ENCODE measurements around the gene RAB6D.
"Not testable (repeated sequence)": the region's sequence is repeated elsewhere in the genome, so short reads cannot be mapped to it uniquely, and the experiment has no call there.

RAB6D gene

DNA sequence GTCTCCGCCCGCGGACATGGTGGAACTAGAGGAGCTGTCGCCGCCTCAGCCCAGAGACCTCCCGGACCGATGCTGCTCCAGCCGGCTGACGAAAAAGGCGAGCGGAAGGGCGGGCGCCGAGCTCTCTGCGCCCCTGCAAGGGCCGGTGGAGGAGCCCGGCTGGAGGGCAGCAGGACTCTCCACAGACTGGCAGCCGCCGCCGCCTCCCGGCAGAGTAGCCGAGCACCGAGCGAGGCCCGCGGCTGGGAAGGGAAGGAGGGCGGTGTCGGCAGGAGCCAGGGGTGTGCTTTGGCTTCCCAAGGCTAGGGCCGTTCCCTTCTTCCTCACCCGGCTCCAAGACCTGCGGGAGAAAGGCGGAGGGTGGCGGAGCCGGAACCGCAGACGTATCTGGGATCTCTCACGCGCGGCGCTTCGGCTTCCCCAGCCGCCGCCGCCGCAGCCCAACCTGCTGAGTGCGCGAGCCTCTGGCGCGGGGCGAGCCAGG lies at the start of gene RAB6D:
Gene RAB6D (minus strand): TSS at position 466 of the 484 bp plus-strand sequence. CDS start 448 bp downstream, at position 18.
- DNase-seq (ENCODE audit: low read depth), result peak; percentile 7

DNA sequence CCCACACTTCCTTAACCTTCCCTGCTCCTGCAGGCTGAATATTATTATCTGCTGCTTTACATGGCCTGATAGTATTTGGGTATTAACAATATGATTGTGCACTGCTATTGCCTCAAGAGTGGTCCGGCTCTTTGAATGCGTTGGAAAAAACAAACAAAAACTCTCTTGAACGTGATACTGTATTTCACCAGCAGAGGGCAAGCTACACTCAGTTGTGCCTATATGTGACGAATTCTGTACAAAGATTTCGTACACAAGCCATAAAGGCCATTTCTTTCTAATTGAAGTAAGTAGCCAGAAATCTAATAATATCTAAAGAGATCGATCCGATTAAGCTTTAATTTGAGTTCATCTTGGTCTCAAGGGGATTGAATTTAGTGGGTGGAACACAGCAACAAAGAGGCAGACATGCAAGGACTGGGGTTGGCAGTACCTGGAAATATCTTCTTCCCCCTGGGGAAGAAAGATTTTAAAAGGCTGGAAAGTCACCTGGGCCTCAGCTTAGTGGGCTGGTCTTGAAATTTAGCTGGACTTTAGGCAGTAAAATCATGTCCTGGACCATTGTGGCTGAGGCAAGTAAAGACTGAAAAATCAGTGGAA lies 49.3 kb upstream of the RAB6D start:
- DNase-seq (ENCODE audit: low read depth), result peak; percentile 59

- no peak for DNase-seq (ENCODE audit: low read depth)
These were observed 46.2 kb upstream of the RAB6D start for GRCh38 chr2:131410173-131410572.

GRCh38 chr2:131408778-131409177 lies 44.8 kb upstream of the RAB6D start:
- no peak for DNase-seq (ENCODE audit: low read depth)

DNA sequence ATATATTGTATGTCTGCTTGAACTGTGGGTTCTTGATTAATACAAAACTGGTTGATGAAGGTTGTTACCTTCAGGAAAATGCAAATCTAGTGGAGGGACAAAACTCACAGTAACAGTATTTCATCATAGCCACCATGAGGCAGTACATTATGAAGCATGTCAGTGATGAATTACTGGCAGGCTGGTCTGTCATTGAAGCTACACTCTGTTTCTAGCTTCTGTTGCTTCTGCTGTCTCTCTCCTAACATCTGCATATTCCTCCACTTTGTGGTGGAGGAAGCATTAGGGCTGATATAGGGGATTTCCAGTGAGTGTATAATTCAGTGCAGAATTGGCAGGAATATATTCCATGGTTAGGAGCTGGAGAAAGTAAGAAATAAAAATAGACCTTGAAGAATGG lies 44.2 kb upstream of the RAB6D start:
- no peak for DNase-seq (ENCODE audit: low read depth)

GRCh38 chr2:131404753-131405152 lies 40.8 kb upstream of the RAB6D start:
- no peak for DNase-seq (ENCODE audit: low read depth)

DNA sequence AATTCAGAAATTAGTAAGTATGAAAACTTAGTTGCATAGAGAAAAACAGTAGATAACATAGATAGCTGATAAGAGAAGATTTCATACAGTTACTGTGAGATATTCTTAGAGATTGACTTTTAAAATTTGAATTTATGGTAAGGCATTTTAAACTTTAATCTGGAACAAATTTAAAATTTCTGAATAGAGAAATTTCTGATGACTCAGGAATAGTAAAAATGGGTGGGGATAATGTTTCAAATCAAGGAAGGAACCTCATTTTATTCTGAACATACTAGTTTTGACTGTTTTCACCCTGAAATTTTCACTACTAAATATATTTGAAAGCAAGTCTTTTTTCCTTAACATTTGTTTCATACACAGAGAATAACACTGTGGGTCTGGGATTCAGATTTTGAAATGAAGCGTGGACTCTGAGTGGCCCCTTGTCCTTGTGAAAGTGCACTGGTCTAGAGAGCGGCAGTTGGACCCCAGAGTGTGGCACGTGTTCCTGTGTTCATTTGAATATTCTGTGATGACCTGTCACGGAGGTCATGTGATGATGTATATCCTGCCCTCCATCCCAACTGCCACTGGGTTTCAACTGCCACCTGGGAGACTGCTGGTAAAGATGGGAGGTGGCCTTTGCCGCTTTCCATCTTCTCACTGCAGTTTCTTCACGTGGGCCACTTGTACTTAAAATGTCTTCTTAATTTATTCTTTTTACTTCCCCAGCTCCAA lies 38.5 kb upstream of the RAB6D start:
- no peak for DNase-seq (ENCODE audit: low read depth)

GRCh38 chr2:131400849-131401248 lies 36.9 kb upstream of the RAB6D start:
- DNase-seq (ENCODE audit: low read depth), result no peak

DNA sequence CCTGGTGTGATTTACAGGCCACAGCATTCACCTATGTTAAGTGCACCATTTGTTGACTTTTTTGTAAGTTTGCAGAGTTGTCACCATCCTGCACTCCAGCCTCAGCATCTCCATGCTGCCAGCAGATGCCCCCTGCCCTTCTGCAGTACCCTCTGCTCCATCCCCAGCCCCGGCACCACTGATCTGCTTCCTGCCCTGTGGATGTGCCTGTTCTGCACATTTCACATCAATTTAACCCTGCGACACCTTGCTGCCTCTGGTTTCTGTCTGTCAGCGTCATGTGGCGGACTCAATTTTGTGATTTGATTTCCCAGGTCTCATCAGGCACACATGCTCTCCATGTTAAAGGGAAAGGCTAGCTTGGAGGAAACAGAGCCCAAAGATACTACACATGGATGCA lies 36.5 kb upstream of the RAB6D start:
- not testable (repeated sequence) for DNase-seq (ENCODE audit: low read depth)

GRCh38 chr2:131396209-131396608 lies 32.2 kb upstream of the RAB6D start:
- not testable (repeated sequence) for DNase-seq (ENCODE audit: low read depth)

DNA sequence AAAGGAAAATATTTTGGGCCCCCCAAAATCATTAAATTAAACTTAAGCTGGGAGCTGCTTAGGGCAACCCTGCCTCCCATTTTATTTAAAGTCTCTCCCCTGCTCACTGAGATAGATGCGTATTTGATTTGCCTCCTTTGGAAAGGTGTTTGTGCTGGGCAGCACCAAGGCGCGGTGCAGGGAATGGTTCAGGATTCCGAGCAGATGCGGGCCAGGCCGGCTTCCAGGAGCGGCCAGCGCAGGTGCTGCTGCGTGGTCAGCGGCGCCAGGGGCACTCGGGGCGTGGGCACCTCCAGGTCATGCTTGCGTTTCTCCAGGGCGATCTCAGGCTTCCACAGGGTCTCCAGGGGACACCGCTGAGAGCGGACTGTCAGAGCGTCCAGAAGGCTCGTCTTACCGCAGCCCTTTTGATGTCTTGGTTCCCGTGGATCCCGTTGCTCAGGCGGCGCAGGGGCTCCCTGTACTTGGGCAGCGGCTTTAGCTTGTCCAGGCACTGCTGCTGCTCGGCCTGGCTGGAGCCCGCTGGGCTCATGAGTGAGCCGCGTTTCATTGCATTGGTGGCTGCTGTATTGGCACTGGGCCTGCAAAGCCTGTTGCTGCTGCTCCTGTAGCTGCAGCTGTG lies 31.2 kb upstream of the RAB6D start:
- not testable (repeated sequence) for DNase-seq (ENCODE audit: low read depth)

DNA sequence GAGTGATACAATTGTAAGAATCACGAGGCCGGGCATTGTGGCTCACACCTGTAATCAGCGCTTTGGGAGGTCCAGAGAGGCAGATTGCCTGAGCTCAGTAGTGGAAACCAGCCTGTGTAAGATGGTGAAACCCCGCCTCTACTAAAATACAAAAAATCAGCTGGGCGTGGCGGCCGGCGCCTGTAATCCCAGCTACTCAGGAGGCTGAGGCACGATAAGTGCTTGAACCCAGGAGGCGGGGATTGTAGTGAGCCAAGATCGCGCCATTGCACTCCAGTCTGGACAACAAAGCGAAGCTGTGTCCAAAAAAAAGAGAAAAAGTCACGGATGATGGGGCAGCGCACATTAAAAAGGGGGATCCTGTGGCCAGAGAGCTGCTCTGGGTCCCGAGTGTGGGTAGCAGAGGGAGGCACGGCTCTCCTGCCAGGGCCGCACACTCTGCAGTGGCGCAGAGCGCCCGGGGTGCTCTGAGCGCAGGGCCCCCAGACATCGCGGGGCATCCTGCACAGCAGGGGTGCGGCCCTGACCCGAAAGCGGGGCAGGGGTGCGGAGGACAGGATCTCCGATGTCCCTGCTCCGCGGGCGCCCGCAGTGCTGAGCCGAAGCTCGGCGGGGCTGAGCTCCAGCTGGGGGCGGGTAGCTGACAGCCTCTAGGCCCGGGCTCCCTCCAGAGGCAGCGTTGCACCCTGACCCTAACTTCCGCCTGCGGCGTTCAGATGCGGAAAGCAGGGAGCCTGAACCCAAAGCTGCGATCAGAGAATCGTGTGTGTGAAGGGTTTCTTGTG lies 30.4 kb upstream of the RAB6D start:
- DNase-seq (ENCODE audit: low read depth), result peak; percentile 5

DNA sequence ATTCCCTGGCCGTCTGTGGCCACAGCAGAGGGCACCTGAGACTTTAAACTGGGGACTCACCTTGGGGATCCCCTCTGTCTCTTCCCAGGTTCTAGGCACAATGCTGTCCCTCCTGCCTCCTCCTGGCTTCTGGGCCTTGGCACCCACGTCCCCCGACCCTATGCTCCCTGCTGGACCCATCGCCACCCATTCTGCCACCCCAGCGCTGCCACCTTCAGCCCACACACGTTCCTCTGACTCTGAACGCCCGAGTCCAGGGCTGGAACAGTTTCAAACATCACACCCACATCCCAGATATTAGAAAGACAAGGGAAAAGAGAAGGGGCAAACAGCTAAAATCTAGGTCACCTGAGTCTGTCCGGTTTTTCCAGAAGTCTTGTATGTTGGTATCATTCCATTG lies 28.0 kb upstream of the RAB6D start:
- not testable (repeated sequence) for DNase-seq (ENCODE audit: low read depth)

DNA sequence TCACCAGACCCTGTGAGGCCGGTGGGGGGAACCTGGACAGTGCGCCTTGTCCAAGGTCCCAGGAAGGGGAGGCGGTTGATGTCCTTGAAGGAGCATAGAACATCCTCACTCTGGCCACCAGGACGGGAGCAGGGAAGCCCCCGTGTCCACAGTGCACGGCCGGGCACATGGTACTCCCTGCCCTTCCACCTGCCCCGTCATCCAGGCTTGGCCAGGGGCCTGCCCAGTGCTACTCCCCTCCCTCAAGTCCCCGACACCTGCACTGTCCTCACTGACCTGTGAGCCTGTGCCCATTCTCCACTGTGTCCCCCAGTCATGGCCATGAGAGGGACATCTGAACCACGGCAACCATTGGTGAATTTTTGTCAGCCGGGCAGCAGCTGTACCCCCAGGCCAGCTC lies 27.5 kb upstream of the RAB6D start:
- not testable (repeated sequence) for DNase-seq (ENCODE audit: low read depth)

DNA sequence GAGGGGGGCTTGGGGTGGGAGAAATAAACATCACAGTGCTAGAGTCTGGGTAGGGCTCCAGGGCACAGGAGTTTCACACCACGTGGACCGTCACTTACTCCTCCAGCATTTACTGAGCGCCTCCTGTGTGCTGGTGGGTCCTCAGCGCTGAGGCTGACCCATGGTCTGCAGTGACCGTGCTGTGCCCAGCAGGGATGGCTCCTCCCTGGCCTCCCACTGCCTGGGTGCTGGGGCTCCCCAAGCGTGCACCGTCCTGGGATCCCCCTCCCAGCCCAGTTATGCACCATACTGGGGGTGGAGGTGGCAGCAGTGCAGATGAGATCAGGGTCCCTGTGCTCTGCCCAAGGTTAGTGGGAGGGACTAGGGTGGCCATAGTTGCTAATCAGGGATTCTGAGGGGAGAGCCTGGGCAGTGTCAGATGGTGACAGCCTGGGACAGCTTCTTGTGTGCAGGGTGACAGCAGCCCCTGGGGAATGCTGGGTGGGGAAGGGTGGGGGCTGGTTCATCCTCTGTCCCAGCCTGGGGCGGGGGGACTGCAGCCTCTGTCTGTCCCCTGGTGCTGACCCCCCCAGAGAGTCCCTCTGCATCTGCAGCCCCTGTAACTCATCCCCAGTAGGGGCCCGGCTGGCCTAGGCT lies 26.6 kb upstream of the RAB6D start:
- DNase-seq (ENCODE audit: low read depth), result not testable (repeated sequence)

DNA sequence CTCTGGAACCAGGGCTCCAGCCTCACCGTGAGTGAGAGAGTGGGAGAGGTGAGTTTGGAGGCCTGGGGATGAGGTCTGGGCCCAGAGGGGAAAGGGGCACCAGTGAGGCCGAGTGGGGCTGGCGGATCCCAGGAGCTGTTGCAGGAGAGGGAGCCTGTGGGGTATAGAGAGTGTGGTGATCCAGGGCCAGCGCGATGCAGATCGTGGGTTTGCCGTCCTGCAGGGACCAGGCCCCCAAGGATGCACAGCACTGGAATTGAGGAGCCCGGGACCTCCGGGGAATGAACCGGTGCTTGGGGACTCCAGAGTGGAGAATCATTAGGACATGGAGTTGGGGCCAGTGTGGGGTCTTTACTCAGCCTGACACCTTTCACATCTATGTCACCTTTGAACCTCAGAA lies 25.7 kb upstream of the RAB6D start:
- no peak for DNase-seq (ENCODE audit: low read depth)

DNA sequence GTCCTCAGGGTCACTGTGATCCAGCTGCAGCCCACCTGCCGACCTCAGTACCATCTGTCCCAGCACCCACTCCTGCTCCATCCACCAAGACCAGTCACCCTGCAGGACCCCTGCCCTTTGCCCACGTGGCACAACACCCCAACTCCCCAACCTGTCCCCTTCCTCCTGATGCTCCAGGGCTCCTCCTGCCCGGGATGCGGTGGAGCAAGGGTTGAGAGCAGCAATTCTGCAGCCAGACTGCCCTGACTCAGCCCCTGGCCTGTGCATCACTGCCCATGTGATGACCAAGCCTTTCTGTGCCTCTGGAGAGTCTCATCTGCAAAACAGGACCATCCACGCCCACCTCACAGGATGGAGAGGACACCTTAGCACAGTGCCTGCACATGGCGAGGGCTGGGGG lies 24.9 kb upstream of the RAB6D start:
- not testable (repeated sequence) for DNase-seq (ENCODE audit: low read depth)

DNA sequence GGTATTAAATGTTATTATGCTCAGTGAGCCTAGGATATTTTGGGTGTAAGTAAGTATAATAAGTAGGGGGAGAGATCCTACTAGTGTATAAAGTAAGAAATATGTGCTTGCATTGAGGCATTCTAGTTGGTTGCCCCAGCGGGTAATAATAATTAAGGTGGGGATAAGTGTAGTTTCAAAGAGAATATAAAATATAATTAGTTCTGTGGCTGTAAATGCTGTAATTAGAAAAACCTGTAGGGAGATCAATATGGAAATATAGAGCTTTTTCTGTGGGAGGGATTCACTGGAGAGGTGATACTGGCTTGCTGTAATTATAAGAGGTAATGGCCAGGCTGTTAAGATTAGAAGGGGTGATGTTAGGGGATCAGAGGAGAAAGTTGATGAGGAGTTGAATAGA lies 9.1 kb upstream of the RAB6D start:
- DNase-seq (ENCODE audit: low read depth), result not testable (repeated sequence)

- DNase-seq (ENCODE audit: low read depth), result no peak
These were observed 6.0 kb upstream of the RAB6D start for GRCh38 chr2:131369954-131370353.

DNA sequence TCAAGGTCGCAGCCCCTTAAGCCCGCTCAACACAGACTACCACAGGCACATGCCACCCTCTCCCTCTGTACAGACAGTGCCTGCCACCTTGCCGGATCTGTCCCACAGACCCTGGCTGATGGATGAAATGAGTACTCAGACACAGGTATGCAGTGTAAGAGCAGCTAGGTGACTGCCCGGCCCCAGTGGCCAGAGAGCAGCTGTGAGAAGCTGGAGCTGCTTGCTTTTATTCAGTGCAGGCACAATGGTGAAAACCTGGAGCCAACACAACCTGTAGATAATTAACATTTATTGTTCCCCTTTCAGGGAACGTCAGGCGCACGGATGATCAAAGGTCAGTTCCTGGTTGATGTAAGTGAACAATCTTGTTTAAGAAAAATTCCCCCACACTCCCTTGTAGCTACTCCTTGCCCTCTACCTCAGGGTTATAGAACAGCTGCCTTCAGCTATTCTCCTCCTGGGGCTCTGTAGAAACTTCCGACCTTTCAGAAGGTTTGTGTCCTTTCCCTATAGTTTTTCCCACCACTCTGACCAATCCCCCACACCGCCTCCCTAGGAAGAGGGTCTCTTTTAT lies 4.6 kb upstream of the RAB6D start:
- not testable (repeated sequence) for DNase-seq (ENCODE audit: low read depth)

DNA sequence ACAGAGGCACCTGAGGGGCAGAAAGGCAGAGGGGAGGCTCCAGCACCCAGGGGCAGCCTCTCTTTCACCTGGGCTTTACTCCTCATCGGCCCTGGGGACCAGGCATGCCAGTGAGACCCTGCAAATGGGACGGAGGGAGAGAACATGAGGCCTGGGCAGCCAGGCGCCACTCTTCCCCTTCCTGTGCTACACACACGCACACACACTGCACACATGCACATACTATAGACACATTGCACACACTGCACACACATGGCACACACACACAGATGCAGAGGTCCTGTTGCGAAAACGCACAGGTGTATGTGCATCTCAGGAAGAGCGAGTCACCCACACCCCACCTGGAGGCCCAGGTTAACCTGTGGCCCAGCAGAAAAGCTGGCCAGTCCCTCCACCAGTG lies 3.4 kb upstream of the RAB6D start:
- DNase-seq (ENCODE audit: low read depth), result no peak

DNA sequence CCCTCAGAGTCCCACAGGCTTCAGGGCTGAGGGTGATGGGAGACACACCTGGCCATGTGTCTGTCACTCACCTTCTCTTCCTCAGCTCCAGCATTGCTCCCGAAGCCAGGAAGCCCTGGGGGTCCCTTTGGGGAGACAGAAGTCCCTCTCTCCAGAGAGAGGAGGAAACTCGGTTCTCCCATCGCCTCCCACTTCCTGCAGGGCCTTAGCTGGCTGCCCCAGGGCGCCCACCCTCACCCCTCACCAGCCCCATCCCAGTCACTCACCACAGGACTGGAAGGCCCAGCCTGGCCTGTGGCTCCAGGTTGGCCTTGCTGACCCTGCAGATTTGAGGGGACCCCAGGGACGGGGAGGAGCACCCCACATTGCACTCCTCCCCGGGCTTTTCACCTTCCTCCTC lies 2.7 kb upstream of the RAB6D start:
- DNase-seq (ENCODE audit: low read depth), result no peak

All from iris pigment epithelial cell (primary cell).